GM19324 (cell line): Measurements from ENCODE around the gene MRPL10.
"Not testable (repeated sequence)": the region's sequence is repeated elsewhere in the genome, so short reads cannot be mapped to it uniquely, and the experiment has no call there.

Experiments
- ATAC-seq: cut with Tn5 transposase; IDR thresholded peaks from one replicate; pipeline ENCODE4 v1.9.1; 2021; ENCODE audit warnings: mild to moderate bottlenecking, moderate library complexity; ENCODE audit not compliant: unreplicated experiment, low FRiP score

MRPL10 gene

DNA sequence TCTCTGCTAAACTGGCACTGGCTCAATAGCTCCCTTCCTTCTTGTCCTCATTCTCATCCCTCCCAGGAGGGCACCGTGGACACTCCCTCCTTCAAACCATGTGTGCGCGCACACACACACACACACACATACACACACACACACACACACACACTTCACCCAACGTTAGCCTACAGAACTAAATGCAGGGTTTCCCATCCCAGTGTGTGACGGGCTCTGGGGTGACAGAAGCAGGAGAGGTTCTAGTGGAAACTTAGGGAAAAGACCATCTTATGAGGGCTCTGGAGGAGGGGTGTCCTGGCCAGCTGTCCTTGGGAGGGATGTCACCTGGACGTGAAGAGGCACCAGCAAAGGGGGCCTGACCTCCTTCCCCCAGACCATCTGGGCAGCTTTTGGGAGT is 29.4 kb downstream of the MRPL10 start:
- no peak for ATAC-seq

DNA sequence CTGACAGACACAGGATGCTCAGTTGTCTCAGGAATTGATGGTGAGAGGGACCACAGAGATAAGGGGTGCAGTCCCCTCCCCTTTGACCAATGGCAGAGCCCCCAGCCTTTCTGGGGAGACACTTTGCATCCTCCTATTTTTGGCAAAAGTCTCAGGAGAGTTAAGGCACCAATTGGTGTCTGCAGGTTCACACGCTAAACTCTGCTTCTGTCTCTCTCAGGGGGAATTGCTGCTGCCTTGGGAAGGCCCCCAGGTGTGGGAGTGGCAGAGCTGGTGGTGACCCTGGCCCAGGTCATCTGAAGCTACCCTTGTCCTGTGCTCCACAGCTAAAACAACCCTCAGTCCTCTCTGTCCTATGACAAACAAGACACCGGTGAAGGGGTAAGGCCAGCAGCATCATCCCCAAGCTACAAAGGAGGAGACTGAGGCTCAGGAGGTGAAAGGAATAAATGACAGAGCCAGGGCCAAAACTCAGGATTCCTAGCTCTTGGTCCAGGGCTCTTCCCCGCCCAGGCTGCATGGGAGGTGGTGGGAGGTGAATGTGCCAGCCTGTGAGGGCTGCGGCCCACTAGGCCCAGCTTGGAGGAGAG is 30.1 kb downstream of the MRPL10 start:
- no peak for ATAC-seq

DNA sequence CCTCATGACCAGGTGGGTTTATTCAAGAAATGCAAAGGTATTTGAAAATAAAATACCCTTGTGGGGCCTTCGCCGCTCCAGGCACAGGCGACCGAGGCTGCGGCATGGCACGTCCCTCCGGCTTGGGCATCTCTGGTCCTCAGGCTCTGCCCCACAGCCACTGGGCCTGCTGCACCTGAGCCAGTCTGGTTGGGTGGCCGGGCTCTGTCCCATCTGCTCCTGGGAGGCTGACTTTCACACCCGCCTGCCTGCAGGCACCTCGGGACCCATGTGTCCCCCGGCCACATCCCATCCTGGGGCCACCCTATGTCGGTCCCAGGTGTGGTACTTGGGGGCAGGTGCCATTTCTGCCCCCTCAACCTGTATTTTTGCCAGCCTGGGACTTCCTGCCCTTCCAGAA is 30.7 kb downstream of the MRPL10 start:
- no peak for ATAC-seq

DNA sequence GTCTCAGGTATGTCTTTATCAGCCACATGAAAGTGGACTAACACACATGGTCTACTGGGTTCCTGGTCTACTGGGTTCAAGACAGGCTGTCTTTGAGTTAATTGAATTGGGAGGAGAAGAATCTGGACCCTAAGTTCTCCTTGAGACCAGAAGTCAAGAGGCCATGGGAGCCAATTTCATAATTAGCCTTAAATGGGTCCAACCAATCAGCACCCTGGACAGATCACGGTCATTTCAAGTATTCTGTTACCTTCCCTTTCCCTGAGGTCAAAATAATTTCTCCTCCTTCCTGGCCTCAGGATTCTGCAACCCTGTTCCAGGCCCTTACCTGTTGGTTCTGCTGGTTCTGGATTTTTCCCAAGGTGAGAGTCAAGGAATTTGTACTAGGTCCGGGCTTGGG is 33.5 kb downstream of the MRPL10 start:
- no peak for ATAC-seq

DNA sequence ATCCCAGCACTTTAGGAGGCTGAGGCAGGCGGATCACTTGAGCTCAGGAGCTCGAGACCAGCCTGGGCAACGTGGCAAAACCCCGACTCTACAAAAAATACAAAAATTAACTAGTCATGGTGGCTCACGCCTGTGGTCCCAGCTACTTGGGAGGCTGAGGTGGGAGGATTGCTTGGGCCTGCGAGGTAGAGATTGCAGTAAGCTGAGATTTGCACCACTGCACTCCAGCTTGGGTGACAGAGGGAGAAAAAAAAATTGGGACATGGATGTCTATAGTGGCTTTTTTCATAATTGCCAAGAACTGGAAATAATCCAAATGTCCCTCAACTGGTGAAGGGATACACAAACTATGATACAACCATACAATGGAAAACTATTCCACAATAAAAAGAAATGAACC is 38.4 kb downstream of the MRPL10 start:
- ATAC-seq = no peak

DNA sequence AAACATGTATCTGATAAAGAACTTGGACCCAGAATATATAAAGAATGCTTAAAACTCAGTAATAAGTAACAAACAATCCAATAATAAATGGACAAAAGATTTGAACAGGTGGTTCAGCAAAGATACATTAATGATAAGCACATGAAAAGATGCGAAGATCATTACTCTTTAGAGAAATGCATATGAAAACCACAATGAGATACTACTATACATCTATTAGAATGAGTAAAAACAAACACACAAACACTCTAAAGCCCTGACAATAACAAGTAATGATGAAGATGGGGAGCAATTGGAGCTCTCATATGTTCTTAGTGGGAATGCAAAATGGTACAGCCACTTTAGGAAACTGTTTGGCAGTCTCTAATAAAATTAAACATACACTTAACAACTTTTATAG is 38.9 kb downstream of the MRPL10 start:
- ATAC-seq = no peak

DNA sequence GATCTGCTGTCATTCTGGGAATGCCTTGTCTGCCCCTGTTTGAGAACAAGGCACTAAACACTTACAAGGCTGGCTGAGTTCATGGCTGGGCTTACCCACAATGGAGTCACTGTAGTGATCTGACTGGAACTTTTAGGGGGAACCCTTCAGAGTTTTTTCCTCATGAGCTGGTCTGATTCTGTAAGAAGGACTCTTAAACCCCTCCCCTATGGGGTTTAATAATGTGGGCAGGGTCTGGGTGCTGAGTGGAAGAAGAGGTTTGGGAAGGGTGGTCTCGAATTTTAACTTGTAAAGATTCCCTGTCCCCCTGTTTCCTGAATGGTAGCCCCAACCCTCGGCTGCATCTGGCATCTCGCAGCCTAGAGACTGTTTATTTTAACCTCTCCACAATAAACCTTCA is 40.3 kb downstream of the MRPL10 start:
- no peak for ATAC-seq

DNA sequence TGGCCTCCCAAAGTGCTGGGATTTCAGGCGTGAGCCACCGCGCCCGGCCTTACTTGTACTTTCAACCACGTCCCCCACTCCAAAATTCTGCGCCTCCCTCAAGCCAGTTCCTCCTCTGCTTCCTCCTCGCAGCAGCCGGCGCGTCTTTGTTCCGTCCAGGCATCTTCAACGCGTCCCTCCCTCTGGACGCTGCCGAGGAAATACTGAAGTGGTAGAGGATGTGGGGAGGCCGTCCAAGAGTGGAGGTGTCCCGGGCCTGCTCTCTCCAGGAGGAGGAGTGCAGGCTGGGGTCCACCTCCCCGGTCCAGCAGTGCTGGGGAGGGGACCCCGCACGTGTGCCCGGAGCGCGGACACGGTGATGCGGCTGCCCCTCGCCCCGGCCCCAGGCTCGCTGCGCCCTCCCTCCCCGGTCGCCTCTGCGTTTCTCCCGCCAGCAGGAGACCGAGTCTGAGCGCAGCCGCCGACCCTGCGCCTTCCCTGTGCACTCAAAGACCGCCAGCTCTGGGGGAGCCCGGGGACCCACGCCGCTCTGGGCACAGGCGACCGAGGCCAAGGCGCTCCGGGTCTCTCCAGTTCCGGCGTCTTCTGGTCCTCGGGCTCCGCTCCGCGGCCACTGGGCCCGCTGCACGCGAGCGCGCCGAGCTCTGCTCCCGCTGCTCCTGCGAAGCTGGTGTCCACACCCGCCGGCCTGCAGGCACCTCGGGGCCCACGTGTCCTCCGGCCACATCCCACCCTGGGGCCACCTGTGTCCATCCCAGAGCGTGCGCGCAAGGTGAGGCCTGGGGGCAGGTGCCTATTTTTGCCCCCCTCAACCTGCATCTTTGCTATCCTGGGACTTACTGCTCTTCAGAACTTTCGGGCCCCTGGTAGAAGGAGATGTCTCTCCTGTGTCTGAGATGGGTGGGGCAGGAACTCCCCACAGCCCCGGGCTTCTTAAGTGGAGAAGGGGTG is 41.5 kb downstream of the MRPL10 start:
- no peak for ATAC-seq

DNA sequence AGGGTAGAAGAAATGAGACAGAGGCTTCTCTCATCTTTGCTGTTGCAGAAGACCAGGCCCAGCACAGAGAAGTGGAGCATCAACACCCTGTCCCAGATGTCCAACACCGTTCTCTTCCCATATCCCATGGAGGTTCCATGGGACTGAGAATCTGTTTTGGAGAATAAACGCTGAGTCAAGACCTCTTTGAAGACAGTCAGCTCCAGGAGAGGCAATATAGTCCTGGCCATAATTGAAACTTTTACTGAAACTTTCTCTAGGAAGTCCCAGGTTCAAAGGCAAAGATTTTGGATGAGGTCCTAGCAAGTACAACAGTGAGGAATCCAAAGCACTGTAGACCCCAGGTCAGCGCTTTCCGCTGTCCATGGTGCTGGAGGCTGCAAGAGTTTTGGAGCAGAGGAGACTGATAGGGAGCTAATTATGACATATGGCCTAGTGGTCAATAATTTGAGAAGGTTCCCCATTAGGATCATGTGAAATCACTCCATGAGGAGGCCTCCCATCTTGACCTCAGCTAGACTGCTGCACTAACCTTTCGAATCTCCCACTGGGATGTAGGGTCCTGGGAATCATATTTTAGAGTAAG is 45.7 kb downstream of the MRPL10 start:
- ATAC-seq = no peak

DNA sequence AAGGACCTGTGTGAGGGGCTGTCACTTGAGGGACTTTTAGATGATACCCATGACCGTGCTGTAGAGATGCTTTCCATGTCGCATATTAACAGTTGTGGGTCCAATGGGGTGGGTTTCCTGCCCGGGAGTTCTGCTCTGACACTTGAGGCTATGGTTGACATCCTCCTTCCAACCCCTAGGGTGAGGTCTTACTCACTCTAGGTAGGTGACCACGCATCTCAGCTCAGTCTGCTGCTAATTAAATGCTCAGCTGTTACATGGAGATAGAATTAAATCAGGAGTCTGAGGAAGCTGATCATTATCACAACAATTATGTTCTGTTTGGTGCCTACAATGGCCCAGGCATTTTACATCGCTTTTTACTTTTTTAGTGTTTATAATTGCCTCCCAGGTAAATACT is 49.9 kb downstream of the MRPL10 start:
- no peak for ATAC-seq

DNA sequence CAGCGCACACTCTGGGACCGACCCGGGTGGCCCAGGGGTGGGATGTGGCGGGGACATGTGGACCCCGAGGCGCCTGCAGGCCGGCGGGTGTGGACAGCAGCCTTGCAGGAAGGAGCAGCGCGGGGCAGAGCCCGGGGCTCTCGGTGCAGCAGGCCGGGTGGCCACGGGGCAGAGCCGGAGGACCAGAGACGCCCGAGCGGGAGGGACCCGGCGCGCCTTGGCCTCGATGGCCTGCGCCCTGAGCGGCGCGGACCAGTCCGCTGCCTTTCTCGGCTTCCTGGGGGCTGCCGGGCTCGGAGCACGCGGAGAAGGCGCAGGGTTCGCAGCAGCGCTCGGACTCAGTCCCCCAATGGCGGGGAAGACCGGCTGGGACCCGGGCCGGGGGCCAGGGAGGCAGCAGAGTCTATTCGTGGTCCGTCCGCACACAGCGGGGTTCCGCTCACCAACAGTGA is 53.1 kb downstream of the MRPL10 start:
- ATAC-seq = no peak

DNA sequence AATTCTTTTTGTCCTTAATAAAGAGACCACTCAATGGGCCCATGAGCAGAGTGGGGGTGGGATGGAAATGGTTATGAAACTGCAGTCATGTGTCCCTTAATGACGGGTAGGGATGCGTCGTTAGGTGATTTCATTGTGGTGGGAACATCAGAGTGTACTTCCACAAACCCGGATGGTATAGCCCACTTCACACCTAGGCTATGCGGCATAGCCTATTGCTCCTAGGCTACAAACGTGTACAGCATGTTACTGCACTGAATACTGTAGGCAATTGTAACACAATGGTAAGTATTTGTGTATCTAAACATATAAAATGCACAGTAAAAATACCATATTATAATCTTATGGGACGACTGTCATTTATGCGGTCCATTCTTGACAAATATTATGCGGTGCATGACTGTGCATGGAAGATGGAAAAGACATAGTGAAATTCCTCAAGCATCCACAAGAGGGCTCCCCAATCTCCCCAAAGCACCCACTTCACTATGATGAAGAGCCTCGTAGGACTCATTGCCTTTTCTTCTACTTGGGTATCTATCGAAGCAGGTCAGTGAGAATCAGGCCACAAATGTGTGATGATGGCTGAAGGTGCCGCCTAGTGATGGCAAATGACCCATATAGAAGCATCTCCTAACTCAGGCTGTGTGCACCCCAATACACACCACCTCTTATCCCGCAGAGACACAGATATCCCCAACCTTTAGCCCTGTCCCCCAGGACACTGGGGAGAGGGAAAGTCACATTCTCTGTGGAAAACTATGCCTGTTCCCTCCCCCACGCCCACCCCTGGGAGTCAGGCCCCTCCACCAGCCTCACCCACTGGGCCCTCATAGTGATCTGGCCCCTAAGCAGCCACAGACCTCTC is 54.8 kb downstream of the MRPL10 start:
- no peak for ATAC-seq

DNA sequence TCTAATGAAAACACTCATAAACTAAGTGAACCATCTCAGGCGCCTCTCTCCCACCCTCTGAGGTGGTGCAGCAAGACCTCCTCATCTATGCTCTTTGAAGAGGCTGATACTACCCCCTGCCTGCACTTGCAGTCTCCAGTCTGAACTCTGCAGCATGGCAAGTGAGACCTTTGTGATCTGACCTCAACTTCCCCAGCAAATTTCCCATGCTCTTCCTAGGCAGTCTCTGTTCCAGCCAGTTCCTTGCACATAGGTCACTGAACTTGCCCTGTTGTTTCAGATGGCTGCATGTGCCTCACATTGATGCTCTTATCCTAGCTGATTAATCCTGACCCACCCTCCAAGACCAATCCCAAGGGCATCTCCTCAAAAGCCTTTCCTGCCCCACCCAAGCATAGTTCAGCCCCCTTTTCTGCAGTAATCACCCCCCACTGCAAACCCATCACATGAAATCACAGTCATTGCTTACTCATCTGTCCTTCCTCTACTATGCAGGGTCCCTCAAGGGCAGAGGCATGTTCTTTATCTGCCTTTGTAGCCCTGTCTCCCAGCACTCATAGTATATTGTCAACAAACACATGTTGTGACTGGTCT is 56.3 kb downstream of the MRPL10 start:
- ATAC-seq = no peak

DNA sequence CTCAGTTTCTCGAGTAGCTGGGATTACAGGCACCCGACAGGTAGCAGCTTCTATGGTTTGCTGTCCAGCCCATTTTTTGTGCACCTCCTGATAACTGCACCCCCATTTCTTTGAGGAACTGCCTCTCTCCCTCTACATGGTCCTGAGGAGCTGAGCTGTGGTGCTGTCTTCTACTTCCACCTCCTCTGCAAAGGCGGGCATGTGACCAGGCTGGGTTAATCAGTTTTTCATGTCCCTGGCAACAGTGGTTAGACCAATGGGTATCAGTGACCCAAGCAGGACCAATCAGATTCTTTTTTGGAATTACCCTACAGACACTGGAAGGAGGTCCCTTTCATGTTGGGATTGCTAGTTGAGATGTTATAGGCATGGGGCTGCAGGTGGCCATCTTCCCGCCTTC is 57.0 kb downstream of the MRPL10 start:
- no peak for ATAC-seq

DNA sequence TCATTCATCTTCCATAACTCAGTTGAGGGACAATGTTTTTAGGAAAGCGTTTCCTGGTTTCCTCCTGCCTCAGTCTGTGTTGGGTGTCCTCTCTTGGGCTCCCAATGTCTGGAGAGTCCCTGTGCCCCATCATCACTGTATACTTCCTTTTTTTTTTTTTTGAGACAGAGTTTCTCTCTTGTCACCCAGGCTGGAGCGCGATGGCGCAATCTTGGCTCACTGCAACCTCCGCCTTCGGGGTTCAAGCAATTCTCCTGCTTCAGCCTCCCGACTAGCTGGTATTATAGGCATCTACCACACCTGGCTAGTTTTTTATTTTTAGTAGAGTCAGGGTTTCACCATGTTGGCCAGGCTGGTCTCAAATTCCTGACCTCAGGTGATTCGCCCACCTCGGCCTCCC is 57.7 kb downstream of the MRPL10 start:
- not testable (repeated sequence) for ATAC-seq
